ENCODE results near the gene ABCG5.

ABCG5 gene

GRCh38 chr2:43803113-43803512 lies 35.5 kb downstream of the ABCG5 start:
- DNase-seq = no peak

- DNase-seq = no peak
These were observed 36.5 kb downstream of the ABCG5 start for GRCh38 chr2:43802135-43802534.

- no peak for DNase-seq
These were observed 37.7 kb downstream of the ABCG5 start for GRCh38 chr2:43800894-43801293.

GRCh38 chr2:43798300-43798699 lies 40.3 kb downstream of the ABCG5 start:
- DNase-seq = no peak

GRCh38 chr2:43796206-43796605 lies 42.4 kb downstream of the ABCG5 start:
- DNase-seq = no peak

GRCh38 chr2:43794956-43795355 lies 43.7 kb downstream of the ABCG5 start:
- DNase-seq = no peak

- DNase-seq = no peak
These were observed 46.0 kb downstream of the ABCG5 start for GRCh38 chr2:43792653-43793052.

- no peak for DNase-seq
These were observed 47.4 kb downstream of the ABCG5 start for GRCh38 chr2:43791035-43791765.

GRCh38 chr2:43790147-43790546 lies 48.5 kb downstream of the ABCG5 start:
- no peak for DNase-seq

- DNase-seq = no peak
These were observed 50.0 kb downstream of the ABCG5 start for GRCh38 chr2:43788646-43789045.

- DNase-seq = no peak
These were observed 50.7 kb downstream of the ABCG5 start for GRCh38 chr2:43787895-43788294.

GRCh38 chr2:43778233-43778632 lies 60.4 kb downstream of the ABCG5 start:
- DNase-seq = no peak

GRCh38 chr2:43777306-43777926 lies 61.2 kb downstream of the ABCG5 start:
- DNase-seq = no peak

GRCh38 chr2:43776324-43776723 lies 62.3 kb downstream of the ABCG5 start:
- no peak for DNase-seq

- DNase-seq = no peak
These were observed 64.0 kb downstream of the ABCG5 start for GRCh38 chr2:43774617-43775016.

GRCh38 chr2:43773876-43774613 lies 64.6 kb downstream of the ABCG5 start, which contains the start of gene DYNC2LI1:
Gene DYNC2LI1, plus strand, starts transcription at chr2:43774039. Its CDS starts 100 bp downstream, at chr2:43774139.
- peak; percentile 93 for DNase-seq

GRCh38 chr2:43766006-43766405 lies 72.6 kb downstream of the ABCG5 start:
- DNase-seq = no peak

GRCh38 chr2:43764086-43764705 lies 74.4 kb downstream of the ABCG5 start:
- DNase-seq = no peak

- DNase-seq = no peak
These were observed 75.5 kb downstream of the ABCG5 start for GRCh38 chr2:43763091-43763490.

Data from right kidney (tissue), 1 donor.